SK-N-SH (cell line): ENCODE results near the gene OR1Q1.

Experiments
- CTCF ChIP-seq: fragments of 200-600 bp; sonication (generic); IDR thresholded peaks from 2 replicates; pipeline ENCODE4 v1.6.1; 2017; ENCODE audit warnings: antibody characterized with exemption, mild to moderate bottlenecking, moderate library complexity
- JUND ChIP-seq: IDR thresholded peaks from 2 replicates; pipeline ENCODE4 v1.4.0; 2012
- POLR2AphosphoS5 ChIP-seq: IDR thresholded peaks from 2 replicates; pipeline ENCODE4 v1.6.1; 2012; ENCODE audit warnings: low read depth, low read length

GRCh38 chr9:122656378-122656777, 41.8 kb downstream of the OR1Q1 start:
- TF ChIP-seq CTCF (no peak), POLR2AphosphoS5 (no peak), JUND (no peak)
